Upper lobe of left lung (tissue), 4 donors: Measurements from ENCODE around the gene GUCD1.

Experiments used
- CTCF ChIP-seq, 6 experiments: fragments of 450-650 bp in 4 of 6; fragments of 200-600 bp in 2 of 6; sonication (generic) in 2 of 6; IDR thresholded peaks; one replicate each; pipeline ENCODE4 v1.5.1; 2016 to 2019; ENCODE audit warnings: antibody characterized with exemption in 6 of 6
- POLR2A ChIP-seq, 4 donors: fragments of 450-650 bp; IDR thresholded peaks; one replicate each; pipeline ENCODE4 v1.5.1; 2016 to 2017; ENCODE audit warnings: antibody characterized with exemption in 4 of 4, mild to moderate bottlenecking in 2 of 4

- TF ChIP-seq CTCF (IDR thresholded peaks at IDR 0.05), result no peak
- TF ChIP-seq POLR2A (IDR thresholded peaks at IDR 0.05), result no peak
Measured at GRCh38 chr22:24500277-24500820, 54.6 kb downstream of the GUCD1 start.
